Testis (tissue), 3 donors: Measurements from ENCODE around the gene BMP5. TPM values are rescaled to one million over a fixed set of nuclear protein-coding genes. Genes with fewer than 3 reads are reported as not detected.

ENCODE experiments used
- DNase-seq: peaks from one replicate; pipeline ENCODE4 v3.0.0-alpha.2; 2019
- H3K27ac ChIP-seq, 2 donors: fragments of 200-600 bp; sonication (generic); one replicate each; pipeline ENCODE4 v1.5.1; 2019
- H3K27me3 ChIP-seq: fragments of 200-600 bp; sonication (generic); one replicate; pipeline ENCODE4 v1.5.1; 2019
- H3K36me3 ChIP-seq: fragments of 200-600 bp; sonication (generic); one replicate; pipeline ENCODE4 v1.5.1; 2017; ENCODE audit warnings: low read depth; ENCODE audit errors: missing control alignments
- H3K4me1 ChIP-seq: fragments of 200-600 bp; sonication (generic); one replicate; pipeline ENCODE4 v1.5.1; 2019
- H3K4me3 ChIP-seq, 2 donors: fragments of 200-600 bp; sonication (generic); one replicate each; pipeline ENCODE4 v1.5.1; 2017 to 2019
- H3K9me3 ChIP-seq: fragments of 200-600 bp; sonication (generic); one replicate; pipeline ENCODE4 v1.5.1; 2017
- POLR2A ChIP-seq: fragments of 450-650 bp; IDR thresholded peaks from one replicate; pipeline ENCODE4 v1.6.1; 2017; ENCODE audit warnings: antibody characterized with exemption, mild to moderate bottlenecking, moderate library complexity
- WGBS, 2 donors: methylation state at CpG; one replicate each; pipeline ENCODE4 v1.1.5; 2018; 5-methylcytosine and 5-hydroxymethylcytosine counted together
- intact Hi-C: fragments of 100-400 bp; cut with DNase I; formaldehyde crosslinking; loops from one replicate; pipeline ENCODE4 v1.15.1; 2023; ENCODE audit warnings: low total_unique reads
- polyA plus RNA-seq: library from polyadenylated mRNA; stranded (reverse); fragments of 350-450 nt; fragmentation: Illumina TruSeq; extraction: RNeasy Lipid Tissue Mini Kit (QIAGEN cat#74804); gene quantifications from one replicate; pipeline ENCODE4 v1.2.3, GENCODE V29; 2014; ENCODE audit warnings: low read depth, low replicate concordance; ENCODE audit not compliant: insufficient read depth
- total RNA-seq, 2 donors: library from RNA; depleted of rRNA; stranded (reverse); fragments of >200 nt; gene quantifications; one replicate each; pipeline ENCODE4 v1.2.3, GENCODE V29; 2016
- TF ChIP-seq, protein P1 (sequence below), 3 experiments: fragments of 450-650 bp in 2 of 3; fragments of 200-600 bp in 1 of 3; sonication (generic) in 1 of 3; IDR thresholded peaks; one replicate each; pipeline ENCODE4 v1.5.1; 2016 to 2019; ENCODE audit warnings: antibody characterized with exemption in 3 of 3, mild to moderate bottlenecking in 2 of 3, moderate library complexity in 1 of 3

Gene BMP5
- total and polyA plus RNA-seq, 3 donors from 2014 or later: 0.06 to 0.12 TPM; not detected in 1

DNA sequence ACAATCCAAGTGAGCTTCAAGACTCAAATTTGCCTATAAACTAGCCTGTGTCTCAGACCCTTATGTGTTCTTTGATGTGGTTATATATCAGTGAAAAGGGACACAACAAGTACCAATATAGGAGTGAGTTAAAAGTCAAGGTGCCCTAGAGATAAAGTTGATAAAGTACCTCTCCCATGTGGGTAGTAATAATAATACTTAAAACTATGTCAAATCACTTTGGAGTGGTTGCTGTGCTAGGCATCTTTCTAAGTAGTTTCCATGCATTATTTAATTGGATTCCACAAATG, 100.4 kb downstream of the BMP5 start:
- no peaks in the 10 kb centered on the region for H3K4me1 ChIP-seq
- H3K4me3 ChIP-seq: no peak overlapping the region
- no peak for DNase-seq
- H3K27ac ChIP-seq: no peak overlapping the region
- no peaks in the 10 kb centered on the region for H3K36me3 ChIP-seq
- intact Hi-C loops: no loop called here
- TF ChIP-seq POLR2A: no peak
- TF ChIP-seq, protein P1, sequence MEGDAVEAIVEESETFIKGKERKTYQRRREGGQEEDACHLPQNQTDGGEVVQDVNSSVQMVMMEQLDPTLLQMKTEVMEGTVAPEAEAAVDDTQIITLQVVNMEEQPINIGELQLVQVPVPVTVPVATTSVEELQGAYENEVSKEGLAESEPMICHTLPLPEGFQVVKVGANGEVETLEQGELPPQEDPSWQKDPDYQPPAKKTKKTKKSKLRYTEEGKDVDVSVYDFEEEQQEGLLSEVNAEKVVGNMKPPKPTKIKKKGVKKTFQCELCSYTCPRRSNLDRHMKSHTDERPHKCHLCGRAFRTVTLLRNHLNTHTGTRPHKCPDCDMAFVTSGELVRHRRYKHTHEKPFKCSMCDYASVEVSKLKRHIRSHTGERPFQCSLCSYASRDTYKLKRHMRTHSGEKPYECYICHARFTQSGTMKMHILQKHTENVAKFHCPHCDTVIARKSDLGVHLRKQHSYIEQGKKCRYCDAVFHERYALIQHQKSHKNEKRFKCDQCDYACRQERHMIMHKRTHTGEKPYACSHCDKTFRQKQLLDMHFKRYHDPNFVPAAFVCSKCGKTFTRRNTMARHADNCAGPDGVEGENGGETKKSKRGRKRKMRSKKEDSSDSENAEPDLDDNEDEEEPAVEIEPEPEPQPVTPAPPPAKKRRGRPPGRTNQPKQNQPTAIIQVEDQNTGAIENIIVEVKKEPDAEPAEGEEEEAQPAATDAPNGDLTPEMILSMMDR (IDR thresholded peaks at IDR 0.05): no peak
- no peaks in the 10 kb centered on the region for H3K9me3 ChIP-seq
- no peaks in the 10 kb centered on the region for H3K27me3 ChIP-seq

- Histone ChIP-seq H3K36me3 (no peaks in the 10 kb centered on the region), H3K27ac (no peak overlapping the region), H3K9me3 (no peaks in the 10 kb centered on the region), H3K4me1 (no peaks in the 10 kb centered on the region), H3K27me3 (no peaks in the 10 kb centered on the region), H3K4me3 (no peak overlapping the region)
- WGBS, 2 donors: 64 to 71% methylated on average over 5 of the region's 5 CpGs
- TF ChIP-seq, protein P1 (IDR thresholded peaks at IDR 0.05): no peak
- no peak for TF ChIP-seq POLR2A
- DNase-seq: no peak
- intact Hi-C loops: no loop called here
Observed at GRCh38 chr6:55774286-55775028, 100.9 kb downstream of the BMP5 start.

GRCh38 chr6:55773620-55774216, 101.7 kb downstream of the BMP5 start:
- no peaks in the 10 kb centered on the region for H3K9me3 ChIP-seq
- TF ChIP-seq, protein P1 (IDR thresholded peaks at IDR 0.05): no peak
- TF ChIP-seq POLR2A: no peak
- no peaks in the 10 kb centered on the region for H3K4me1 ChIP-seq
- no peaks in the 10 kb centered on the region for H3K36me3 ChIP-seq
- DNase-seq: no peak
- WGBS, 2 donors: 75 to 76% methylated on average over 9 of the region's 9 CpGs
- no peak overlapping the region for H3K4me3 ChIP-seq
- H3K27me3 ChIP-seq: no peaks in the 10 kb centered on the region
- no peak overlapping the region for H3K27ac ChIP-seq
- intact Hi-C loops: no loop called here

DNA sequence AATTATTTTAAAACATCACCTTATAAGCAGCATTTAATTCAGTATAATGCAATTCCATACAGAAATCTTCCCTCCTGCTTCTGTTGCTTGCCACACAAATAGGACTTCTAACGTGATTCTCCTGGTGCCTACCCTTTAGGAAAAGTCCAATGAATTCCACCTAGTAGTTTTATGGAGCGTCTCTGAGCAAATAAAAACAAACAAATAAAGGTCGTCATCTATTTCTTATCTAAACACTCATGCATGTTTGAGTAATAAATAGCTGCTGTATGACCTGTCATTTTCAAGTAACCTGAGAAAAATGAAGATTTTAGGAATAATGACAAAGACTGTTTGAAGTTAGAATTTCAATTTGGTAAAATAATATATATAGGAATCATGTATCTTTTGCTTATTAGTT, 102.7 kb downstream of the BMP5 start:
- intact Hi-C loops: no loop called here
- Histone ChIP-seq H3K4me3 (no peak overlapping the region), H3K27ac (no peak overlapping the region), H3K36me3 (no peaks in the 10 kb centered on the region), H3K27me3 (no peaks in the 10 kb centered on the region), H3K4me1 (no peaks in the 10 kb centered on the region), H3K9me3 (no peaks in the 10 kb centered on the region)
- 84 to 92% methylated on average over 3 of the region's 3 CpGs for WGBS, 2 donors
- DNase-seq: no peak
- TF ChIP-seq, protein P1 (IDR thresholded peaks at IDR 0.05): no peak
- no peak for TF ChIP-seq POLR2A

GRCh38 chr6:55759536-55759935, 115.9 kb downstream of the BMP5 start:
- Histone ChIP-seq H3K4me1 (no peaks in the 10 kb centered on the region), H3K27me3 (no peaks in the 10 kb centered on the region), H3K9me3 (no peaks in the 10 kb centered on the region), H3K36me3 (no peaks in the 10 kb centered on the region), H3K4me3 (no peak overlapping the region), H3K27ac (no peak overlapping the region)
- no peak for TF ChIP-seq POLR2A
- TF ChIP-seq, protein P1 (IDR thresholded peaks at IDR 0.05): no peak
- no peak for DNase-seq
- intact Hi-C loops: no loop called here
- 79 to 85% methylated on average over 1 of the region's 1 CpG for WGBS, 2 donors
